Measurements from ENCODE around the gene NPAS2. TPM values are rescaled to one million over a fixed set of nuclear protein-coding genes. Genes with fewer than 3 reads are reported as not detected.
A peak's percentile ranks its signal among the peaks of the same experiment; 100 is the strongest.

NPAS2 gene
- total RNA-seq, 5 donors from 2014 or later (not counting 1 experiment from before 2014, with no cell fraction given), result 3.5 to 9.5 (median 4.4) TPM

- Histone ChIP-seq H3K9me3 (no peaks in the 10 kb centered on the region), H3K4me3 (ENCODE audit: control insufficient read depth in 1 of 2, extremely low read depth in 1 of 2, low read length in 1 of 2) (no peak overlapping the region), H3K4me1 (ENCODE audit: control insufficient read depth in 1 of 2, extremely low read depth in 1 of 2, insufficient read depth in 2 of 2, low read length in 2 of 2) (peaks cover 0 to 9% of the 10 kb centered on the region in 2 experiments), H3K27ac (ENCODE audit: low read length) (no peak overlapping the region), H3K36me3 (ENCODE audit: control insufficient read depth in 2 of 2, extremely low read depth in 1 of 2, insufficient read depth in 1 of 2, low read length in 1 of 2) (no peaks in the 10 kb centered on the region), H3K27me3 (replicated peaks in 1 of 2; ENCODE audit: control insufficient read depth in 2 of 2, extremely low read depth in 1 of 2, insufficient read depth in 2 of 2, low read length in 1 of 2) (no peaks in the 10 kb centered on the region)
- no peak for DNase-seq
- Mint-ChIP-seq H3K36me3 (no peaks in the 10 kb centered on the region), H3K4me3 (no peak overlapping the region), H3K9me3 (no peaks in the 10 kb centered on the region), H3K4me1 (peaks cover 10 to 12% (median 11%) of the 10 kb centered on the region in 3 donors), H3K27me3 (no peaks in the 10 kb centered on the region), H3K27ac (no peak overlapping the region)
- ChIA-PET POLR2A (no interaction called here), CTCF (no interaction called here)
- ATAC-seq (replicated peaks in 1 of 4), result no peak
- WGBS (ENCODE audit: insufficient coverage), result 74% methylated on average over 7 of the region's 10 CpGs
Measured at GRCh38 chr2:100936070-100936741, 116.3 kb downstream of the NPAS2 start.

DNA sequence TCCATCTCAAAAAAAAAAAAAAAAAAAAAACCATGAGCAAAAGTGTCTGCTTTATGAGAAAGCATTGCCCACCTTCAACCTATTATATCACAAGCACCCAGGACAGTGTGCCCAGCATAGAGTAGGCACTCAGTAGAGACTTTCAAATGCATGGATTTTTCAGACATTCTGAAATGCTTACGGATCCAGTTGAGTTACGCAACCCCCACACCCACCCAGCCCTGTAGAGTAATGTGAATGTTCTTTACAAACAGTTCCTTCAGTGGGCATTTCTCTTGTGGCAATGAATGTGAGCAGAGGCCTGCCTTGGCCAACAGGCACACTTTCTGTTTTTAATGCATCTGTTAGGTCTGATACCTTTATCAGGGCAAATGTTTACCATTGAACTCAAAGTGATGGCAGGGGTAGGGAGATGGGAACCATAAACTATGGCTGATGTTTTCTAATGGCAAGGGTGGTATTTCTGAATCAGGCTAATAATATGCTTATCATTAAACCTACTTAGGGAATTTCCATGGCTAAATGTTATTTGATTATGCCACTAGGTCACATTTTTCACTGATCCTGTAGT lies 117.1 kb downstream of the NPAS2 start:
- H3K36me3 Mint-ChIP-seq, result no peaks in the 10 kb centered on the region
- CTCF ChIA-PET, result no interaction called here

GRCh38 chr2:100938031-100939026 lies 118.4 kb downstream of the NPAS2 start:
- DNase-seq (no peak), ATAC-seq (replicated peaks in 1 of 4) (no peak)
- H3K36me3 ChIP-seq (ENCODE audit: control insufficient read depth in 2 of 2, extremely low read depth in 1 of 2, insufficient read depth in 1 of 2, low read length in 1 of 2), result no peaks in the 10 kb centered on the region
- Mint-ChIP-seq H3K27ac (peak overlapping the region in 1 of 2 donors; percentile 59), H3K4me1 (peaks cover 19 to 26% (median 25%) of the 10 kb centered on the region in 3 donors), H3K9me3 (no peaks in the 10 kb centered on the region), H3K4me3 (no peak overlapping the region), H3K36me3 (no peaks in the 10 kb centered on the region), H3K27me3 (no peaks in the 10 kb centered on the region)
- no peaks in the 10 kb centered on the region for H3K27me3 ChIP-seq (replicated peaks in 1 of 2; ENCODE audit: control insufficient read depth in 2 of 2, extremely low read depth in 1 of 2, insufficient read depth in 2 of 2, low read length in 1 of 2)
- peaks cover 3 to 20% of the 10 kb centered on the region in 2 experiments for H3K4me1 ChIP-seq (ENCODE audit: control insufficient read depth in 1 of 2, extremely low read depth in 1 of 2, insufficient read depth in 2 of 2, low read length in 2 of 2)
- no peaks in the 10 kb centered on the region for H3K9me3 ChIP-seq
- H3K27ac ChIP-seq (ENCODE audit: low read length), result no peak overlapping the region
- ChIA-PET CTCF (interaction anchor here in 1 of 2 donors (0.6 kb wide), 1 partner anchor 581 kb away, joined by 3 read pairs; no protein-coding TSS in a partner anchor), POLR2A (no interaction called here)
- no peak overlapping the region for H3K4me3 ChIP-seq (ENCODE audit: control insufficient read depth in 1 of 2, extremely low read depth in 1 of 2, low read length in 1 of 2)
- WGBS (ENCODE audit: insufficient coverage), result 71% methylated on average over 5 of the region's 15 CpGs

More for the DNA sequence above, 117.1 kb downstream of the NPAS2 start:
- DNase-seq (no peak), ATAC-seq (replicated peaks in 1 of 4) (no peak)
- H3K4me3 ChIP-seq (ENCODE audit: control insufficient read depth in 1 of 2, extremely low read depth in 1 of 2, low read length in 1 of 2), result no peak overlapping the region
- Mint-ChIP-seq H3K27me3 (no peaks in the 10 kb centered on the region), H3K9me3 (no peaks in the 10 kb centered on the region), H3K4me3 (no peak overlapping the region), H3K4me1 (peaks cover 19 to 21% (median 20%) of the 10 kb centered on the region in 3 donors), H3K27ac (no peak overlapping the region)
- no peaks in the 10 kb centered on the region for H3K27me3 ChIP-seq (replicated peaks in 1 of 2; ENCODE audit: control insufficient read depth in 2 of 2, extremely low read depth in 1 of 2, insufficient read depth in 2 of 2, low read length in 1 of 2)
- no peaks in the 10 kb centered on the region for H3K9me3 ChIP-seq
- no peak overlapping the region for H3K27ac ChIP-seq (ENCODE audit: low read length)
- no CpG with 5 or more reads among the region's 2 CpGs for whole genome bisulfite sequencing (ENCODE audit: insufficient coverage)
- peaks cover 3 to 18% of the 10 kb centered on the region in 2 experiments for H3K4me1 ChIP-seq (ENCODE audit: control insufficient read depth in 1 of 2, extremely low read depth in 1 of 2, insufficient read depth in 2 of 2, low read length in 2 of 2)
- POLR2A ChIA-PET, result no interaction called here
- H3K36me3 ChIP-seq (ENCODE audit: control insufficient read depth in 2 of 2, extremely low read depth in 1 of 2, insufficient read depth in 1 of 2, low read length in 1 of 2), result no peaks in the 10 kb centered on the region

DNA sequence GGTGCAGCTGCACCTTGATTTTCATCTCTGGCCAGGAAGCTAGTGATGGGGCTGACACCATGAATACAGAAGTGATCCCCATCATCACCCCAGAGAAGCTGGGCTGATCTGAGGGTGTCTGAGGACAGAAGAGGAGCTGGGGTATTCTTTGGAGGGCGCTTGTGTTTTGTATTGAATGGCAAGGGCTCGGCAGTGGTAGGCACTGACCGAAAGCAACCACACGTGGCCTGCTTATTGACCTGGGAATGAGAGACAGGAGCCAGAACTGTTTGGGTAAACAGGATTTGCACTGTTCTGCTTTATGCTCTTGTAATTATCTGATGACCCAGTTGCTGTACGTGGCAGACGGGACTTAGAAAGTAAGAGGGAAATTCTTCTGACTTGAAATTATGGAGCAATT lies 119.5 kb downstream of the NPAS2 start:
- Histone ChIP-seq H3K4me3 (ENCODE audit: control insufficient read depth in 1 of 2, extremely low read depth in 1 of 2, low read length in 1 of 2) (no peak overlapping the region), H3K27ac (ENCODE audit: low read length) (no peak overlapping the region), H3K27me3 (replicated peaks in 1 of 2; ENCODE audit: control insufficient read depth in 2 of 2, extremely low read depth in 1 of 2, insufficient read depth in 2 of 2, low read length in 1 of 2) (no peaks in the 10 kb centered on the region), H3K36me3 (ENCODE audit: control insufficient read depth in 2 of 2, extremely low read depth in 1 of 2, insufficient read depth in 1 of 2, low read length in 1 of 2) (peaks cover 0 to 4% of the 10 kb centered on the region in 2 donors), H3K9me3 (no peaks in the 10 kb centered on the region), H3K4me1 (ENCODE audit: control insufficient read depth in 1 of 2, extremely low read depth in 1 of 2, insufficient read depth in 2 of 2, low read length in 2 of 2) (peaks cover 3 to 20% of the 10 kb centered on the region in 2 experiments)
- WGBS (ENCODE audit: insufficient coverage), result 89% methylated on average over 4 of the region's 6 CpGs
- Mint-ChIP-seq H3K4me1 (peaks cover 19 to 26% (median 25%) of the 10 kb centered on the region in 3 donors), H3K4me3 (no peak overlapping the region), H3K9me3 (no peaks in the 10 kb centered on the region), H3K27me3 (no peaks in the 10 kb centered on the region), H3K27ac (peak overlapping the region in 1 of 2 donors; percentile 7), H3K36me3 (no peaks in the 10 kb centered on the region)
- CTCF ChIA-PET, result interaction anchor here in 1 of 2 donors (0.6 kb wide), 1 partner anchor 582 kb away, joined by 3 read pairs; no protein-coding TSS in a partner anchor
- DNase-seq, result no peak
- POLR2A ChIA-PET, result no interaction called here
- ATAC-seq (replicated peaks in 1 of 4), result no peak

DNA sequence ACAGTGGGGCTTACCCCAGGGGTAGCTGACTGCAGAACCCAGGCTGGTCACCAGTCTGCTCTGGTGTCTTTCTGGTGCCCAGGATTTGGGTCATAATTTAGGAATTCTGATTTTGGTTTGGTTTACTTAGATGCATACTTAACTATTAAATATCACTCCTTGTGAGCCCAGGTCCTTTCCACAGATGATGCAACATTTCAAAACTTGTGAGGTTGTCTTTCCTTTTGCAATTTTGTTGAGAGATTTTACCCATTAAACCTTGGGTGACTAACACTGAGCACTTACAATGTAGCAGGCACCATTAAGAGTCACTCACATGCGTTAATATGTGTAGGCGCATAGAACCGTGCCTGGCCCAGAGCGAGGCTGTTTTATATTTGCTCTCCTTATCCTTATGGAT lies 120.3 kb downstream of the NPAS2 start:
- H3K27ac Mint-ChIP-seq, result peak overlapping the region; percentile 88 to 94

More for the DNA sequence above, 120.3 kb downstream of the NPAS2 start:
- Histone ChIP-seq H3K4me1 (ENCODE audit: control insufficient read depth in 1 of 2, extremely low read depth in 1 of 2, insufficient read depth in 2 of 2, low read length in 2 of 2) (peaks cover 3 to 20% of the 10 kb centered on the region in 2 experiments), H3K27me3 (replicated peaks in 1 of 2; ENCODE audit: control insufficient read depth in 2 of 2, extremely low read depth in 1 of 2, insufficient read depth in 2 of 2, low read length in 1 of 2) (no peaks in the 10 kb centered on the region), H3K4me3 (ENCODE audit: control insufficient read depth in 1 of 2, extremely low read depth in 1 of 2, low read length in 1 of 2) (no peak overlapping the region), H3K36me3 (ENCODE audit: control insufficient read depth in 2 of 2, extremely low read depth in 1 of 2, insufficient read depth in 1 of 2, low read length in 1 of 2) (peaks cover 0 to 4% of the 10 kb centered on the region in 2 donors), H3K27ac (ENCODE audit: low read length) (no peak overlapping the region), H3K9me3 (no peaks in the 10 kb centered on the region)
- POLR2A ChIA-PET, result interaction anchor here in 1 of 2 donors (0.6 to 1.3 kb wide), 2 partner anchors 9 to 15 kb away, joined by 3 read pairs; no protein-coding TSS in a partner anchor
- 100% methylated on average over 1 of the region's 4 CpGs for WGBS (ENCODE audit: insufficient coverage)
- DNase-seq, result no peak
- Mint-ChIP-seq H3K27me3 (no peaks in the 10 kb centered on the region), H3K9me3 (no peaks in the 10 kb centered on the region), H3K4me1 (peaks cover 21 to 26% (median 25%) of the 10 kb centered on the region in 3 donors), H3K36me3 (no peaks in the 10 kb centered on the region), H3K4me3 (peak overlapping the region; percentile 73 to 88 (median 75))
- ATAC-seq (replicated peaks in 1 of 4), result no peak
- CTCF ChIA-PET, result no interaction called here

Measured in T-cell (primary cell).